B cell (primary cell): ENCODE data around the gene ZYG11A. TPM values are rescaled to one million over a fixed set of nuclear protein-coding genes. Genes with fewer than 3 reads are reported as not detected.

Source experiments
- ATAC-seq: fragments of 200-7000 bp; cut with Tn5 transposase; one replicate; pipeline ENCODE4 v1.10.0; 2021; ENCODE audit warnings: low read depth, mild to moderate bottlenecking, moderate number of reproducible peaks, moderate library complexity
- CTCF ChIA-PET: fragments of 350-600 bp; sonication (Branson Sonifier 250); formaldehyde crosslinking; loops from one replicate; lab custom pipeline; 2021; ENCODE audit warnings: antibody characterized with exemption, inconsistent platforms; lab: Charles Lee
- POLR2A ChIA-PET: fragments of 350-600 bp; sonication (Branson Sonifier 250); formaldehyde crosslinking; loops from one replicate; lab custom pipeline; 2021; ENCODE audit warnings: antibody characterized with exemption; lab: Charles Lee
- DNase-seq: peaks from one replicate; pipeline ENCODE4 v3.0.0; 2013
- H2AFZ ChIP-seq: 2 replicates; pipeline ENCODE4 v1.6.1; 2012; ENCODE audit warnings: mild to moderate bottlenecking, low read depth, low read length; ENCODE audit not compliant: insufficient read depth, poor library complexity, severe bottlenecking
- H3K27ac ChIP-seq, 2 donors: 1 replicate in 1 of 2; 2 replicates in 1 of 2; pipeline ENCODE4 v1.5.1; 2012 to 2013; ENCODE audit warnings: low read length in 2 of 2, mild to moderate bottlenecking in 2 of 2, moderate library complexity in 1 of 2
- H3K27me3 ChIP-seq, 4 experiments: fragments of 200-600 bp in 1 of 4; sonication (generic) in 1 of 4; replicated peaks in 1 of 4; 1 replicate in 2 of 4; 2 replicates in 2 of 4; pipeline versions ENCODE4 v1.6.1 to v1.7.0; 2013 to 2016; ENCODE audit warnings: low read length in 3 of 4, mild to moderate bottlenecking in 2 of 4, mixed read lengths in 1 of 4, moderate library complexity in 1 of 4; ENCODE audit not compliant: insufficient read depth in 4 of 4, control insufficient read depth in 3 of 4; ENCODE audit errors: control extremely low read depth in 1 of 4
- H3K36me3 ChIP-seq, 2 experiments: replicated peaks in 1 of 2; 1 replicate in 1 of 2; 2 replicates in 1 of 2; pipeline versions ENCODE4 v1.6.1 to v1.7.1; 2013; ENCODE audit warnings: low read length in 1 of 2; ENCODE audit not compliant: insufficient read depth in 2 of 2, control insufficient read depth in 1 of 2; ENCODE audit errors: control extremely low read depth in 1 of 2, extremely low read depth in 1 of 2
- H3K4me1 ChIP-seq, 2 donors: fragments of 200-600 bp in 1 of 2; sonication (generic) in 1 of 2; 1 replicate in 1 of 2; 2 replicates in 1 of 2; pipeline versions ENCODE4 v1.5.1 to v1.6.1; 2013 to 2017; ENCODE audit warnings: low read length in 2 of 2; ENCODE audit not compliant: control insufficient read depth in 2 of 2, insufficient read depth in 2 of 2
- H3K4me2 ChIP-seq: replicated peaks from 2 replicates; pipeline ENCODE3; 2012; ENCODE audit warnings: mild to moderate bottlenecking, low read depth, low read length; ENCODE audit not compliant: poor library complexity, severe bottlenecking
- H3K4me3 ChIP-seq, 5 experiments: fragments of 200-600 bp in 1 of 5; sonication (generic) in 1 of 5; 1 replicate in 3 of 5; 2 replicates in 2 of 5; pipeline versions ENCODE4 v1.5.1 to v1.7.0; 2011 to 2016; ENCODE audit warnings: low read length in 4 of 5, mild to moderate bottlenecking in 4 of 5, low read depth in 2 of 5, control low read depth in 1 of 5, moderate library complexity in 1 of 5; ENCODE audit not compliant: insufficient read depth in 1 of 5; ENCODE audit errors: control extremely low read depth in 1 of 5, extremely low read depth in 1 of 5
- H3K79me2 ChIP-seq: fragments of 200-600 bp; sonication (generic); one replicate; pipeline ENCODE4 v1.6.0; 2016; ENCODE audit warnings: low read length; ENCODE audit not compliant: control insufficient read depth, insufficient read depth
- H3K9ac ChIP-seq: fragments of 200-600 bp; sonication (generic); 2 replicates; pipeline ENCODE4 v1.6.1; 2017; ENCODE audit warnings: mild to moderate bottlenecking, low read length, moderate library complexity
- H3K9me3 ChIP-seq, 3 donors: one replicate each; pipeline versions ENCODE4 v1.6.1 to v1.7.1; 2013; ENCODE audit warnings: low read length in 2 of 3; ENCODE audit not compliant: control insufficient read depth in 2 of 3, insufficient read depth in 1 of 3; ENCODE audit errors: control extremely low read depth in 1 of 3
- H4K20me1 ChIP-seq: 2 replicates; pipeline ENCODE4 v1.6.0; 2012; ENCODE audit warnings: mild to moderate bottlenecking, low read length; ENCODE audit not compliant: insufficient read depth, control insufficient read depth, poor library complexity, severe bottlenecking
- H3K27ac Mint-ChIP-seq: one replicate; pipeline ENCODE4 v1.8.0; 2021; ENCODE audit warnings: mixed read lengths
- H3K27me3 Mint-ChIP-seq: one replicate; pipeline ENCODE4 v1.8.0; 2021; ENCODE audit warnings: mixed read lengths
- H3K4me1 Mint-ChIP-seq: one replicate; pipeline ENCODE4 v1.8.0; 2021; ENCODE audit warnings: mixed read lengths
- H3K4me3 Mint-ChIP-seq: one replicate; pipeline ENCODE4 v1.8.0; 2021; ENCODE audit warnings: mixed read lengths
- H3K9me3 Mint-ChIP-seq: one replicate; pipeline ENCODE4 v1.8.0; 2022; ENCODE audit warnings: mixed read lengths; ENCODE audit not compliant: insufficient read depth
- CTCF ChIP-seq: fragments of 200-600 bp; IDR thresholded peaks from one replicate; pipeline ENCODE4 v1.8.0; 2022; ENCODE audit warnings: antibody characterized with exemption, mild to moderate bottlenecking
- EZH2 ChIP-seq: IDR thresholded peaks from 2 replicates; pipeline ENCODE4 v1.6.1; 2012; ENCODE audit warnings: borderline replicate concordance, low read depth, mild to moderate bottlenecking, moderate library complexity, low read length; ENCODE audit not compliant: insufficient read depth, poor library complexity, severe bottlenecking
- WGBS: methylation state at CpG from one replicate; pipeline ENCODE4 v1.1.5; 2013; ENCODE audit warnings: missing lambda C conversion rate; ENCODE audit not compliant: insufficient coverage; 5-methylcytosine and 5-hydroxymethylcytosine counted together
- intact Hi-C: fragments of 100-400 bp; cut with micrococcal nuclease; formaldehyde crosslinking; loops from one replicate; pipeline ENCODE4 v1.10.0; 2022
- polyA plus RNA-seq: library from polyadenylated mRNA; depleted of rRNA; stranded (reverse); fragments of >200 nt; gene quantifications from 2 replicates; pipeline ENCODE4 v1.2.3, GENCODE V29; 2012
- total RNA-seq, 2 donors: library from RNA; stranded (reverse); fragments of 120-200 nt in 1 of 2; gene quantifications; 1 replicate in 1 of 2; 2 replicates in 1 of 2; pipeline versions ENCODE4 v1.2.3 to v1.2.4, GENCODE V29; 2013 to 2022

ZYG11A gene
- total and polyA plus RNA-seq, 2 donors (not counting 1 experiment from before 2014, with no cell fraction given) = 0.24 to 1.5 TPM

DNA sequence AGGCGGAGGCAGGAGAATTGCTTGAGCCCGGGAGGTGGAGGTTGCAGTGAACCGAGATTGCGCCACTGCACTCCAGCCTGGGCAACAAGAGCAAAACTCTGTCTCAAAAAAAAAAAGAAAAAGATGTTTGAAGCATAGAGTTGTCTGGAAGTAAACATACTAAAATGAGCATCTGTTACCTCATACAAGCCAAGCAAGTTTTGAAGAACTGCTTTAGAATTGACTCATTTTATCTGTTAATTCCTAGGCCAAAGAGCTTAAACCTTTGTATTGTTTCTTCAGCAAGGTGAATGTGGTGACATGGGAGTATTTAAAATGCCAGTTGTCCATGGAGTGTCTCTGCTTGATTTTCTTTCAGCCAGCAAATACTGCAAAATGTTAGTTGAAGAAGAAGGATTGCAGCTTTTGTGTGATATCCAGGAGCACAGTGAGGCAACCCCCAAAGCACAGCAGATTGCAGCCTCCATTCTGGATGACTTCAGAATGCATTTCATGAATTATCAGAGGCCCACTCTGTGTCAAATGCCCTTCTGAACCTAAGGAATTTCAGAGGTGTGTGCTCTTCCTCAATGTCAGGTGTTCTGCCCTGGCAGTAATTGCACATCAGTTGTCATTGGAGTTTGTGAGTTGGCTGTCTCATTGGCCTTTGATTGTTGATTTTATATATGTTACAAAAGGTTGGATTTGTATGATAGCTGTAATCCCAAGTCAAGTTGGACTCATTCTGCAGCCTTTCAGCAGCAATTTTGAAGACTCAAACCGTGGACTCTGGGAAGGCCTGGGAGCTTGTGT lies 50.1 kb downstream of the ZYG11A start:
- Histone ChIP-seq H3K9ac (no peak overlapping the region), H3K79me2 (no peaks in the 10 kb centered on the region), H2AFZ (no peak overlapping the region), H3K27ac (no peak overlapping the region), H3K27me3 (no peaks in the 10 kb centered on the region), H3K4me2 (no peak overlapping the region), H4K20me1 (no peaks in the 10 kb centered on the region), H3K36me3 (peaks cover 0 to 6% of the 10 kb centered on the region in 2 experiments), H3K9me3 (no peaks in the 10 kb centered on the region), H3K4me1 (no peaks in the 10 kb centered on the region), H3K4me3 (no peak overlapping the region)
- no peaks in the 10 kb centered on the region for H3K4me1 Mint-ChIP-seq
- DNase-seq (no peak), ATAC-seq (no peak)
- CTCF ChIA-PET = no interaction called here
- intact Hi-C loops = no loop called here
- no peak overlapping the region for H3K27ac Mint-ChIP-seq
- no peaks in the 10 kb centered on the region for H3K9me3 Mint-ChIP-seq
- H3K27me3 Mint-ChIP-seq = no peaks in the 10 kb centered on the region
- TF ChIP-seq EZH2 (no peak), CTCF (no peak)
- H3K4me3 Mint-ChIP-seq = no peak overlapping the region
- 100% methylated on average over 1 of the region's 5 CpGs for WGBS
- POLR2A ChIA-PET = no interaction called here

DNA sequence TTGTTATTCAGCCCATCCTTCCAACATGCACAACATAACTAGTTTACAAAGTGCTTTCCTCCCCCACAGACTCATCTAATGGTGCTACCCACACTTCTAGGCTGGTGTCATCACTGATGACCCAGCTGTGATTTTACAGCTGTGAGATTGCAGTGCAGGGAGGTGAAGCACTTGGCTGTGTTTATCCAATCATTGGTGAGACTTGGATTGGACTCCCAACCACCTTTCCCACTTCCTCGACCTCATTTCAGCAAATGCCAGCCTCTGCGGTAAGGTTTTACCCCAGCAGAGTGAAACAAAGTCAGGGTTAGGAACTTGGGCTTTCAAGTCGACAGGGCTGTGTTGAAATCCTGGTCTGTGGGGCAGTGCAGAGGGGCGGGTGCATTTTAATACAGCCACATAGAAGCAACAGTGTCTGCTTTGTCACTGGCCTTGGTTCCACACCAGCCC lies 56.9 kb downstream of the ZYG11A start:
- peaks cover 0 to 6% of the 10 kb centered on the region in 2 experiments for H3K36me3 ChIP-seq
- H3K9ac ChIP-seq = no peak overlapping the region
- H3K79me2 ChIP-seq = no peaks in the 10 kb centered on the region
- Mint-ChIP-seq H3K27me3 (no peaks in the 10 kb centered on the region), H3K4me1 (no peaks in the 10 kb centered on the region), H3K9me3 (no peaks in the 10 kb centered on the region), H3K27ac (no peak overlapping the region), H3K4me3 (no peak overlapping the region)
- H3K9me3 ChIP-seq = no peaks in the 10 kb centered on the region
- H4K20me1 ChIP-seq = no peaks in the 10 kb centered on the region
- ChIA-PET CTCF (interaction anchor here (0.9 kb wide), 1 partner anchor 1074 kb away, joined by 3 read pairs; no protein-coding TSS in a partner anchor), POLR2A (no interaction called here)
- H3K27ac ChIP-seq = no peak overlapping the region
- no peak overlapping the region for H3K4me2 ChIP-seq
- DNase-seq (no peak), ATAC-seq (no peak)
- no peaks in the 10 kb centered on the region for H3K4me1 ChIP-seq
- no peak overlapping the region for H2AFZ ChIP-seq
- WGBS = 94% methylated on average over 2 of the region's 4 CpGs
- H3K27me3 ChIP-seq = no peaks in the 10 kb centered on the region
- TF ChIP-seq CTCF (no peak), EZH2 (no peak)
- intact Hi-C loops = no loop called here
- no peak overlapping the region for H3K4me3 ChIP-seq
